Measurements from ENCODE around the gene HDAC9.

HDAC9 gene

DNA sequence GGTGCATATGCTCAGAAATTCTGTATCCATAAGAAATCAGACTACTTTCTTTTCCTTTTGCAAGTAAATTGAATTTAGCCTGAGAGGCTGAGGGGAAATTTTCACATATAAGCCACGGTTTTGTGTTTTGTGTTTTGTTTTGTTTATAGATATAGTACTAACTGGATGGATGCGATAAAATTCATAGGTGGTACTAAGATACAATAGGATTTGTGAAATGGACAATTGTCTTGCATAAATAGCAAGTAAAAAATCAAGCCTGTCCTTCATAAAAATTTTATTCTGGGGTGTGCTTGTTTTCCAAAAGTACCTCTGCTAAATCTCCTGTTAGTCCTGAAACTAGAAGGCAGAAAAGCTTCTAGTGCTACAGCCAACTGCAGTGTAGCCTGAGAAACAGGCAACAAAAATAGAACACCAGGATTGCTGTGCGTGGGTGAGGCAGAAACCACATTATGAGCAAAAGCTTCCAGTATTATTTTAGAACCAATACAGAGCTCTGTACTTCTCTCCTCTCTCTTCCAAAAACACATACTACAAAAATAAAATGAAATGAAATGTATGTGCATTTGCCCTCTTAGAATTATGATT, 634 bp upstream of the HDAC9 start:
- no peak for DNase-seq

GRCh38 chr7:18496341-18496700, 772 bp downstream of the HDAC9 start:
- no peak for DNase-seq

GRCh38 chr7:18497082-18497481, 1.5 kb downstream of the HDAC9 start:
- no peak for DNase-seq

DNA sequence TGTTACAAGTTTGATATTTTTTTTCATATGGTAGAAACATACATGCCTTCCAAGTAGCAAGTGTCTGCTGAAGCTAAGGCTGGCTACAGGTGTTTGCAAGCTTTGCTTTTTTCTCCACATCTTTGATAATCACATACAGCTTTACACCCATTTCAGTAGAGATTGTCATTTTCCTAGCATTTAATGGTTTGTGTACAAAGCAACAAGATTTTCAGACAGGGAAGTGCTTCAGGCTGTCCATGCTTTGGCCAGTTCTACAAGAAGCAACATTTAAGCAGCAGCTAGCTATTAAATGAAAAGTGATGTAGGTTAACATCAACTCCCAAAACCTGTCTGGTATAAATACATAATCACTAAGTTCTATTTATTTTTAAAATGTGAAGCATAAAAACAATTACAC, 2.3 kb downstream of the HDAC9 start:
- no peak for DNase-seq

GRCh38 chr7:18498341-18498740, 2.8 kb downstream of the HDAC9 start:
- DNase-seq = no peak

- DNase-seq = no peak
Observed at GRCh38 chr7:18499407-18500177, 4.0 kb downstream of the HDAC9 start.

GRCh38 chr7:18503126-18503866, 7.7 kb downstream of the HDAC9 start:
- DNase-seq = no peak

- no peak for DNase-seq
Observed at GRCh38 chr7:18504965-18505364, 9.4 kb downstream of the HDAC9 start.

DNA sequence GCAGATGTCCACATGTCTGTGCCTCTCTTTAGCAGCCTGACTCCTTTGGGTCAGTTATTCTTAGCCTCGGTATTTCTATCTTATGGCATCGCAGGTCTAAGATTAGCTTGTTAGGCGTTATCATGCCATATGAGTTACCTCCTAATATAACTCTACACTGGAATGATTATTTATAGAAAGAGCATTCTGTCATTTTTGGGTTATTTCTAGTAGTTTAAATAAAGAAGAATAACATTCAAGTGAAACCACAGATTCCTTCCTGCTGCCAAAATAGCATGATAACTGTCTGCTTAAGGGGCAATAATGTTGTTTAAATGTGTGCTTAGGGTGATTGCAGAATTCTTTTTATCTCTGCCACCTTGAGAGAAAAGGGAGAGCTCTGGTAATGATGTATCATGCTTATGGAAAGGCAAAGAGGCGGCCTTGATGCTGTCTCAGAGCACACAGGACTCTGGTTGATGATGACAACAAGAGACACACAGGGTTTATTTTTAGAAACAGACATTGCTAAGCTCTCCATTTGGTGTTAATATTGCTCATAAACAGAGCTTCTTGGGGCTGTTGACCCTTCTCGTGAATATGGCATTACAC, 10.4 kb downstream of the HDAC9 start:
- no peak for DNase-seq

- no peak for DNase-seq
Observed at GRCh38 chr7:18508443-18509427, 13.2 kb downstream of the HDAC9 start.

DNA sequence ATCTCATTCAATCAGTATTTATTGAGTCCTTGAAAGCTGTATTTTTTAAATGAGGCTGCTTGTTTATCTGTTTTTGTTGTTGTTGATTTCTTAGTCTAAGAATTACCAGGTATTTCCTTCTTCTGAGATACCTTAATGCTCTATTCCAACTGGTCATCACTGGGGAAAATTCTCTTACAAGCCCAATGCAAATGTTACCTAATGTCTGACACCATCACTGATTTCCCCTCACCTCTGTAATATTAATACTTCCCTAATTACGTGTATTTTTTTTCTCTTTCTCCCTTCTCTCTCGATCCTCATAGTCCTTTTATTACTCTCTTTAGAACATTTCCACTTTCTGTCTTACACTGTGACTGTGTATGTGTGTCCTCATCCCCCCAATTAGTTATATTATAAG, 13.9 kb downstream of the HDAC9 start:
- DNase-seq = no peak

- DNase-seq = no peak
Observed at GRCh38 chr7:18511351-18512140, 16.0 kb downstream of the HDAC9 start.

- DNase-seq = no peak
Observed at GRCh38 chr7:18513343-18513742, 17.8 kb downstream of the HDAC9 start.

DNA sequence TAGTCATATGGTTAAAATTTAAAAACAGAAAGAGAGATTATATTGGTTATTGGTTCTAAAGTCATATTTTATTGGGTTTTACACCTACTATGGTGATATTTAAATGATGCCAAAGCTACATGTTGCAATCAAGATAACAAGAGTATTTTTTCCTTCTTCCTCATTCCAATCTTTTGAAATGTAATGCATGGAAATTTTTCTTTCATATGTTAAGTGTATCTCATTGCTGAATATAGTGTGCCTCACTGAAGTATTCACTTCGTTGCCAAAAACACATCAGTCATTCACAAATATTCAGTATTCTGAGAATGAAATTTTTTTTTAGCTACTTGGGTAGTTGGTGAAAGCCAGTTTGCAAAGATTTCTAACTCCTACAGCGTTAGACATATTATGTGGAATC, 19.5 kb downstream of the HDAC9 start:
- no peak for DNase-seq

DNA sequence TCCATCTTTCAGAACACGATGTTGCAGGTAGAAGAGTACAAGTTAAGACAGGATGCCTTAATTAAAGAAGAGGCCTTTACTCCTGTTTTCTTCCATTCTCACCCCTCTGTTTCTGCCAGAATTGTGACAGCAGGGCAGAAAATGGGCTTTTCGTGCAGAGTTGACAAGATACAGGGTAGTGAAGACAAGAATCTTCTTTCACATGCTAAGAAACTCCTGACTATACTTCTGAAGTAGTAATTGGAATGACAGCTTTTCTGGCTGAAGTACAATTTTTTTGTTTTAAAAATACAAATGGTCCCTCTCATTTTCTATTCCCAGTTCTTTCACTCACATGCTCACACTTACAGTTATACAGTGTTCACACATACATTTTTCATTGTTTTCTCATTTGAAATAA, 22.1 kb downstream of the HDAC9 start:
- DNase-seq = no peak

- DNase-seq = no peak
Observed at GRCh38 chr7:18518555-18518954, 23.0 kb downstream of the HDAC9 start.

DNA sequence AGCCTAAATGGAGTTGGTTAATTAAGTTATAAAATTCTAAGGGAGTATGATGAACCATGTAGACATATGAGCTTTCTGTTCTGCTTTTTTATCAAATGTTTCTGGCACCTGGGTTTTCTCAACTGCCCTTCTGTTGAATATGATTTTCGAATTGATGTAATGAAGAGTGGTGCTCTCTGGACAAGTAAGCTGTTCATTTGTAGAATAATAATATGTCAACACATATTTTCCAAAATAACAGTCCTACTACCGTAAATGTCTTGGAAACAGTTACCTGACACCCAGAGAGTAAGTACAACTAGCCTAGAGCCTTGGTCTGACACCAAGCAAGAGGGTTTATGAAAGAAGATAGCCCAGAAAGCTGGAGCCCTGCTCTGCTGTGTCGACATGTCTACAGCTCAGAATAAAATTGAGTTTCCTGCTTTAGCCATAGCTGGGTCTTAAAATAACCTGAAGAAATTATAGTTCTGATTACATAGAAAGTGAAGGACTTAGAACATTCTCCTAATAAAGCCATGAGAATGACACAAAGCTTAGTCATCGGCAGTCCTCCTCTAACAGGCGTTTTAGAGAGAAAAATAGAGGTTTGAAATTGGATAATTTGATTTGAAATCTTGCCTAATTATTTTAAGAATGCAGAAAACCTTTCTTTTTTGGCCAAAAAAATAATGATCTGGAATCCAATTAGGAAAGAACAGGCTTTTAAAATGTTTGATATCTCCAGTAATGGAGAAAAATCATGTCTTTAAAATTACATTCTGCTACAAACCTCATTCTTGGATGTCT, 25.1 kb downstream of the HDAC9 start:
- no peak for DNase-seq

GRCh38 chr7:18521236-18521589, 25.7 kb downstream of the HDAC9 start:
- no peak for DNase-seq

DNA sequence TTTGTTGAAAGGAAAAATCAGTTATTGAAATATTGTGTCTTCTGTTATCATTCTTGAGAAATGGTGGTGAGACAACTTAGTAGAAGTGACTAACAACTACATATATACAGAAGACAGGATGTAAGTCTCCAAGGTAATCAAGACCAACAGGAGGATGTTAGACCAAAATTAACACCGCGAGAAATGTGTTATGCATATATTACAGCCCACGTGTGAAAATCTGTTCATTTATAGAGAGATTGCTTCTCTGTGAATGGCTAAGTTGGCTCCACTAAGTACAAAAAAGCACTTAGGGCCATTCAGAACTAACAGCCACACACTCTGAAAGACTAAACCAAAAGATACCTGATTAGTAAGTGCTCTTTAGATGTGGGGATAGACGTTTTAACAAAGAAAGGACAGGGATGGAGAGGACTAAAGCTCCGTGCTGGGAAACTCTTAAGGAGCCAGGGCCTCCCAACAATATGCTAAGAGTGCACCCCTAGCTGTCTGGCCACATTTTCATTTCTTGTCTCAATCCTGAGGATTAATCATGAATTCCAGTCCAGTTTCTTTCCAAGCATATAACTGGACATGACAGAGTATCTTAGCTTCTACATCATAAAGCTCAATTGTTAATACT, 26.5 kb downstream of the HDAC9 start:
- no peak for DNase-seq

DNA sequence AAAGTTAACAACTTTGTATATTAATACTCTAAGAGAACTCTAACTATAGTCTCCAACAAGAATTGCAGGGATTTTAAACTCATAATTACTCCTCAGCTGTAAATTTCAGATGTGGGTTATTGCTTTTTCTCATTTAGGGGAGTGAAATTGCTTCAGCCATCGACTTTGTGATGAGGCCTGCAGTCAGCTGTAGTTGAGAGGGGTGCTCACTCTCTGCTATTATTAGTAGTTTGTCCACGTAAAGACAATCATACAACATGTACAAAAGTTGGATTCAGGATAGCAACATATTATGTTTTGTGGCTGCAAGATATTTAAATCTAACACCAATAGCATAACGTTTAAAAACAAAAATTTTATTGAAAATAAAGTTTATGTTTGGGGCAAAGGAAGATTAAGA, 28.7 kb downstream of the HDAC9 start:
- DNase-seq = no peak

Measured in DMS79 (cell line).